ENCODE results near the gene GSE1. TPM values are rescaled to one million over a fixed set of nuclear protein-coding genes. Genes with fewer than 3 reads are reported as not detected.

GSE1 gene
- total and polyA plus RNA-seq, 2 of the 13 experiments (the other 11 are each of a cell fraction or from before 2014, with no cell fraction given), result 16.1 to 31.2 TPM

- TF ChIP-seq ZFAT (CRISPR knock-in tag; conservative IDR thresholded peaks at IDR 0.05) (peak; percentile 83), ZNF263 (CRISPR knock-in tag; IDR thresholded peaks at IDR 0.05) (peak; percentile 46; the same call in 1 of the 2 replicates), ZNF34 (CRISPR knock-in tag; IDR thresholded peaks at IDR 0.05; ENCODE audit: borderline replicate concordance) (0 out of 2 replicates have a peak, but pooled peaks have one; percentile 42), SRSF9 (IDR thresholded peaks at IDR 0.05; ENCODE audit: borderline replicate concordance, insufficient read depth, low read depth, low read length, poor library complexity, severe bottlenecking) (no peak), ARID4A (CRISPR knock-in tag; IDR thresholded peaks at IDR 0.05; ENCODE audit: borderline replicate concordance) (peak; percentile 96), ATF7-NPFF (CRISPR knock-in tag; IDR thresholded peaks at IDR 0.05; ENCODE audit: low read depth) (peak; percentile 75), ASH2L (IDR thresholded peaks at IDR 0.05; ENCODE audit: insufficient read length, low read depth, low read length) (peak; percentile 58), YEATS4 (CRISPR knock-in tag; IDR thresholded peaks at IDR 0.05; ENCODE audit: borderline replicate concordance) (peak; percentile 90), ZKSCAN8 (CRISPR knock-in tag; IDR thresholded peaks at IDR 0.05; ENCODE audit: borderline replicate concordance) (no peak), HNRNPL (IDR thresholded peaks at IDR 0.05; ENCODE audit: low read depth, low read length) (no peak), CBX1 (IDR thresholded peaks at IDR 0.05; ENCODE audit: low read depth) (peak; percentile 76), ZBTB40 (IDR thresholded peaks at IDR 0.05) (no peak), ZBTB40 (CRISPR knock-in tag; IDR thresholded peaks at IDR 0.05) (peak; percentile 17; the same call in 1 of the 2 replicates), ZNF607 (CRISPR knock-in tag; IDR thresholded peaks at IDR 0.05; ENCODE audit: borderline replicate concordance) (0 out of 2 replicates have a peak, but pooled peaks have one; percentile 71), ZSCAN30 (CRISPR knock-in tag; IDR thresholded peaks at IDR 0.05) (peak; percentile 56; the same call in 1 of the 2 replicates)
These were observed 75.6 kb downstream of the GSE1 start, which contains the start of gene GINS2 (continued) for GRCh38 chr16:85688586-85689284.
